B cell (primary cell): ENCODE data around the gene XXYLT1.

ENCODE experiments used
- EZH2 ChIP-seq: IDR thresholded peaks from 2 replicates; pipeline ENCODE4 v1.6.1; 2012; ENCODE audit warnings: borderline replicate concordance, low read depth, mild to moderate bottlenecking, moderate library complexity, low read length; ENCODE audit not compliant: insufficient read depth, poor library complexity, severe bottlenecking
- TF ChIP-seq, protein P1 (sequence below): fragments of 200-600 bp; IDR thresholded peaks from one replicate; pipeline ENCODE4 v1.8.0; 2022; ENCODE audit warnings: antibody characterized with exemption, mild to moderate bottlenecking

DNA sequence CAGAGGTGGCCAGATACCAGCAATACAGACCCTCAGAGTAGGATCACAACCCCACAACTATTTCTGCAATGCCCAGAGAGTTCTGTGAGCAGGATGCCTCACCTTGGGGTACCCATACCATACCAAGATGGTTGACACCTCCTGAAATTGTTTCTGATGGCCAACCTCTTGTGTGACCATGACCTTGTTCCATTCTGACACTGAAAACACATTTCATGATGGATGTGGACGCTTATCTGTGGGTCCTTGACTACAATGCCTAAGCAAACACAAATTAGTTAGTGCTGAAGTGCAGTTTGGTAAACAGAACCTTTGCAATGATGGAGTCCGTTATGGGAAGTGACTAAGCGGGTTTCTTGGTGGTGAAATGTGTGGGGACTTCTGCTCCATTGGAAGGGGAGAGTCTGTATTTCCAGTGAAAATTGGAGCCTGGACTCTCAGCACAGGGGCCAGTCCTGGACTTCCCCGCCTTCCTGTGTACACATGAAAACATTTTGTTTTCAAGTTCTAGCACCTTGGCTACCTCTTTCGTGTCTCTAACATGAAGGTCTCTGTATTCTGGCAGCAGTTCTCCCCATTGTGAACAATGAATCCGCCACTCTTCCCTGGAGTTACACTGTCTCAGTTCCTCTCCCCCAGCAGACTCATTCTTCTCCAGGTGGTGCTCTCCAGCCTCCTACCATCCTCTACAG is 106.2 kb downstream of the XXYLT1 start:
- TF ChIP-seq, protein P1, sequence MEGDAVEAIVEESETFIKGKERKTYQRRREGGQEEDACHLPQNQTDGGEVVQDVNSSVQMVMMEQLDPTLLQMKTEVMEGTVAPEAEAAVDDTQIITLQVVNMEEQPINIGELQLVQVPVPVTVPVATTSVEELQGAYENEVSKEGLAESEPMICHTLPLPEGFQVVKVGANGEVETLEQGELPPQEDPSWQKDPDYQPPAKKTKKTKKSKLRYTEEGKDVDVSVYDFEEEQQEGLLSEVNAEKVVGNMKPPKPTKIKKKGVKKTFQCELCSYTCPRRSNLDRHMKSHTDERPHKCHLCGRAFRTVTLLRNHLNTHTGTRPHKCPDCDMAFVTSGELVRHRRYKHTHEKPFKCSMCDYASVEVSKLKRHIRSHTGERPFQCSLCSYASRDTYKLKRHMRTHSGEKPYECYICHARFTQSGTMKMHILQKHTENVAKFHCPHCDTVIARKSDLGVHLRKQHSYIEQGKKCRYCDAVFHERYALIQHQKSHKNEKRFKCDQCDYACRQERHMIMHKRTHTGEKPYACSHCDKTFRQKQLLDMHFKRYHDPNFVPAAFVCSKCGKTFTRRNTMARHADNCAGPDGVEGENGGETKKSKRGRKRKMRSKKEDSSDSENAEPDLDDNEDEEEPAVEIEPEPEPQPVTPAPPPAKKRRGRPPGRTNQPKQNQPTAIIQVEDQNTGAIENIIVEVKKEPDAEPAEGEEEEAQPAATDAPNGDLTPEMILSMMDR, result no peak
- TF ChIP-seq EZH2, result no peak
